ENCODE data around the gene PDZD8.

PDZD8 gene

GRCh38 chr10:117260084-117260483 lies 115.2 kb downstream of the PDZD8 start:
- no peak for TF ChIP-seq CTCF (IDR thresholded peaks at IDR 0.05; ENCODE audit: low read depth, low read length, missing control alignments)
- DNase-seq (ENCODE audit: low read depth): no peak
- no peak overlapping the region for H3K4me3 ChIP-seq (ENCODE audit: low read depth, low read length)

- no peak for DNase-seq (ENCODE audit: low read depth)
- no peak for TF ChIP-seq CTCF (IDR thresholded peaks at IDR 0.05; ENCODE audit: low read depth, low read length, missing control alignments)
- no peak overlapping the region for H3K4me3 ChIP-seq (ENCODE audit: low read depth, low read length)
Observed at GRCh38 chr10:117259279-117259678, 116.0 kb downstream of the PDZD8 start.

GRCh38 chr10:117257721-117258120 lies 117.5 kb downstream of the PDZD8 start:
- no peak overlapping the region for H3K4me3 ChIP-seq (ENCODE audit: low read depth, low read length)
- TF ChIP-seq CTCF (IDR thresholded peaks at IDR 0.05; ENCODE audit: low read depth, low read length, missing control alignments): no peak
- DNase-seq (ENCODE audit: low read depth): no peak

GRCh38 chr10:117256910-117257309 lies 118.3 kb downstream of the PDZD8 start:
- H3K4me3 ChIP-seq (ENCODE audit: low read depth, low read length): no peak overlapping the region
- no peak for DNase-seq (ENCODE audit: low read depth)
- no peak for TF ChIP-seq CTCF (IDR thresholded peaks at IDR 0.05; ENCODE audit: low read depth, low read length, missing control alignments)

GRCh38 chr10:117255835-117256460 lies 119.3 kb downstream of the PDZD8 start:
- DNase-seq (ENCODE audit: low read depth): no peak
- TF ChIP-seq CTCF (IDR thresholded peaks at IDR 0.05; ENCODE audit: low read depth, low read length, missing control alignments): no peak
- no peak overlapping the region for H3K4me3 ChIP-seq (ENCODE audit: low read depth, low read length)

- TF ChIP-seq CTCF (IDR thresholded peaks at IDR 0.05; ENCODE audit: low read depth, low read length, missing control alignments): no peak
- no peak for DNase-seq (ENCODE audit: low read depth)
- no peak overlapping the region for H3K4me3 ChIP-seq (ENCODE audit: low read depth, low read length)
Observed at GRCh38 chr10:117254774-117255735, 120.2 kb downstream of the PDZD8 start.
